Lower lobe of right lung (tissue), 2 donors: ENCODE measurements around the gene PTPRG. TPM values are rescaled to one million over a fixed set of nuclear protein-coding genes. Genes with fewer than 3 reads are reported as not detected.

Experiments
- ATAC-seq, 2 donors: fragments of 200-7000 bp; cut with Tn5 transposase; one replicate each; pipeline ENCODE4 v1.9.1; 2020 to 2022; ENCODE audit warnings: mild to moderate bottlenecking in 2 of 2, moderate library complexity in 2 of 2
- DNase-seq: peaks from one replicate; pipeline ENCODE4 v3.0.0-alpha.2; 2020
- H3K27ac ChIP-seq: fragments of 200-600 bp; one replicate; pipeline ENCODE4 v1.8.0; 2022
- H3K27me3 ChIP-seq: fragments of 200-600 bp; one replicate; pipeline ENCODE4 v1.8.0; 2022; ENCODE audit warnings: low read depth
- H3K36me3 ChIP-seq: fragments of 200-600 bp; one replicate; pipeline ENCODE4 v1.8.0; 2022; ENCODE audit warnings: mild to moderate bottlenecking
- H3K4me1 ChIP-seq: fragments of 200-600 bp; one replicate; pipeline ENCODE4 v1.8.0; 2022
- H3K4me3 ChIP-seq: fragments of 200-600 bp; one replicate; pipeline ENCODE4 v1.8.0; 2022; ENCODE audit warnings: mild to moderate bottlenecking
- H3K9me3 ChIP-seq: fragments of 200-600 bp; one replicate; pipeline ENCODE4 v1.8.0; 2022
- intact Hi-C: fragments of 100-400 bp; cut with DNase I; formaldehyde crosslinking; loops from one replicate; pipeline ENCODE4 v1.11.0; 2022
- total RNA-seq: library from RNA; stranded (reverse); fragmentation: NEBNext Ultra II Directional; extraction: Animal tissue kit (Norgen Biotek cat#: 25700); gene quantifications from one replicate; pipeline ENCODE4 v1.2.1, GENCODE V29; 2021
- TF ChIP-seq, protein P1 (sequence below): fragments of 200-600 bp; IDR thresholded peaks from one replicate; pipeline ENCODE4 v1.8.0; 2022; ENCODE audit warnings: antibody characterized with exemption, mild to moderate bottlenecking
- donor health status: DM: no; HTN: yes; CAD: no; lungs with severe emphysema.

Gene PTPRG
- total RNA-seq, 1 donor from 2014 or later = 67.6 TPM

- H3K4me3 ChIP-seq = no peak overlapping the region
- TF ChIP-seq, protein P1, sequence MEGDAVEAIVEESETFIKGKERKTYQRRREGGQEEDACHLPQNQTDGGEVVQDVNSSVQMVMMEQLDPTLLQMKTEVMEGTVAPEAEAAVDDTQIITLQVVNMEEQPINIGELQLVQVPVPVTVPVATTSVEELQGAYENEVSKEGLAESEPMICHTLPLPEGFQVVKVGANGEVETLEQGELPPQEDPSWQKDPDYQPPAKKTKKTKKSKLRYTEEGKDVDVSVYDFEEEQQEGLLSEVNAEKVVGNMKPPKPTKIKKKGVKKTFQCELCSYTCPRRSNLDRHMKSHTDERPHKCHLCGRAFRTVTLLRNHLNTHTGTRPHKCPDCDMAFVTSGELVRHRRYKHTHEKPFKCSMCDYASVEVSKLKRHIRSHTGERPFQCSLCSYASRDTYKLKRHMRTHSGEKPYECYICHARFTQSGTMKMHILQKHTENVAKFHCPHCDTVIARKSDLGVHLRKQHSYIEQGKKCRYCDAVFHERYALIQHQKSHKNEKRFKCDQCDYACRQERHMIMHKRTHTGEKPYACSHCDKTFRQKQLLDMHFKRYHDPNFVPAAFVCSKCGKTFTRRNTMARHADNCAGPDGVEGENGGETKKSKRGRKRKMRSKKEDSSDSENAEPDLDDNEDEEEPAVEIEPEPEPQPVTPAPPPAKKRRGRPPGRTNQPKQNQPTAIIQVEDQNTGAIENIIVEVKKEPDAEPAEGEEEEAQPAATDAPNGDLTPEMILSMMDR = no peak
- H3K27me3 ChIP-seq = no peaks in the 10 kb centered on the region
- DNase-seq = no peak
- H3K27ac ChIP-seq = no peak overlapping the region
- no peaks in the 10 kb centered on the region for H3K9me3 ChIP-seq
- ATAC-seq = no peak
- intact Hi-C loops = no loop called here
- peaks cover 21% of the 10 kb centered on the region for H3K4me1 ChIP-seq
- no peaks in the 10 kb centered on the region for H3K36me3 ChIP-seq
Measured at GRCh38 chr3:61893840-61894566, 332.6 kb downstream of the PTPRG start.

DNA sequence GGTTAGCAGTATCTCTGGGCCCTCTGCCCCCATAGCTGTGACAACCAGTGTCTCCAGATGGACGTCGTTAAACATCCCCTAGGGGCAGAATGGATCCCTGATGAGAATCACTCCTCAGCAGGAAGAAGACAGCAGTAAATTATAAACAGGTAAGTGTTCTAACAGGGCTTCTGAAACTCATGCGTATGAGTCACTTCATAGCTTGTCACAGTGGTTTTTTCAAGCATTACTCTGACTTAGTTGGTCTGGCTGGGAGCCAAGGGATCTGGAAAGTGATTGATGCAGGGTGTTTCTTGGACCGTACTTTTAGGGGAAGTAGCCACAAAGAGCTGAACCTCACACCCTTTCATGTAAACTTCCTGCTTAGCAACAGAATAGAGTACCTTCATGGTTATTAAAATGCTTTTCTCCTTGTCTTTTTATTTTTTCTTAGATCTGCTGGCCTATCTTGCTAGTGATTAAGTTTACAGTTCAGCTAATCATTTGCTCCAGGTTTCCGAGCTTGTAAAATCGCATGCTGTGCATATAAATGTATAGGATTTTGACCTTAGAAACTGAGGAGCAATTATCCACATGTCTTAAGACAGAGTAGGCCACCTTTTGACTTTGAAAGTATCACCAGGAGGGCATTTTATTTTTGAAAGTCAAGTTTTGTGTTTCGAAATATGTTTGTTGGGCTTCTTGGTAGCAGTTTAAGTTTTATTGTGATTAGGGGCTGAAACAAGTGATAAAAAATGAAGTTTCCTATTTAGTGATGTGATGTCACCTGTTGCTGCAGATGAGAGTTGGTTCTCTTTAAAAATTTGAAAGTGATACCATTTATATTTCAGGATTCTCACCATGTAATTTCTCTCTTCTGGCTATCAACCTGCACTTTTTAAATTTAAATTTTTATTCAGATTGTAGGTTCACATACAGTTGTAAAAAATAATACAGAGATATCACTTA, 333.9 kb downstream of the PTPRG start:
- no peak overlapping the region for H3K4me3 ChIP-seq
- H3K36me3 ChIP-seq = no peaks in the 10 kb centered on the region
- ATAC-seq = peak; percentile 72 to 89
- TF ChIP-seq, protein P1 = no peak
- intact Hi-C loops = no loop called here
- no peaks in the 10 kb centered on the region for H3K27me3 ChIP-seq
- H3K27ac ChIP-seq = peak overlapping the region; percentile 18
- peaks cover 21% of the 10 kb centered on the region for H3K4me1 ChIP-seq
- DNase-seq = no peak
- H3K9me3 ChIP-seq = no peaks in the 10 kb centered on the region

GRCh38 chr3:61896251-61896650, 334.9 kb downstream of the PTPRG start:
- intact Hi-C loops = no loop called here
- no peak for DNase-seq
- ATAC-seq = no peak
- no peaks in the 10 kb centered on the region for H3K9me3 ChIP-seq
- H3K36me3 ChIP-seq = no peaks in the 10 kb centered on the region
- H3K4me3 ChIP-seq = no peak overlapping the region
- H3K4me1 ChIP-seq = peaks cover 21% of the 10 kb centered on the region
- TF ChIP-seq, protein P1 = no peak
- no peaks in the 10 kb centered on the region for H3K27me3 ChIP-seq
- no peak overlapping the region for H3K27ac ChIP-seq

GRCh38 chr3:61897848-61898247, 336.5 kb downstream of the PTPRG start:
- H3K9me3 ChIP-seq = no peaks in the 10 kb centered on the region
- ATAC-seq = no peak
- DNase-seq = no peak
- no peaks in the 10 kb centered on the region for H3K36me3 ChIP-seq
- H3K4me3 ChIP-seq = no peak overlapping the region
- TF ChIP-seq, protein P1 = no peak
- no peak overlapping the region for H3K27ac ChIP-seq
- no peaks in the 10 kb centered on the region for H3K27me3 ChIP-seq
- peaks cover 21% of the 10 kb centered on the region for H3K4me1 ChIP-seq
- intact Hi-C loops = no loop called here

- TF ChIP-seq, protein P1 = no peak
- Histone ChIP-seq H3K4me3 (no peak overlapping the region), H3K4me1 (peaks cover 28% of the 10 kb centered on the region), H3K27ac (no peak overlapping the region), H3K9me3 (no peaks in the 10 kb centered on the region), H3K36me3 (no peaks in the 10 kb centered on the region), H3K27me3 (no peaks in the 10 kb centered on the region)
- DNase-seq (no peak), ATAC-seq (no peak)
- intact Hi-C loops = no loop called here
Measured at GRCh38 chr3:61899700-61900462, 338.5 kb downstream of the PTPRG start.
